Hepatocyte (in vitro differentiated cells): ENCODE measurements around the gene ATP13A3.

Experiments used
- CTCF ChIP-seq: fragments of 200-600 bp; sonication (generic); IDR thresholded peaks from 2 replicates; pipeline ENCODE4 v1.5.1; 2016; ENCODE audit warnings: antibody characterized with exemption, mild to moderate bottlenecking; ENCODE audit not compliant: poor library complexity
- EZH2 ChIP-seq: fragments of 200-600 bp; sonication (generic); IDR thresholded peaks from 2 replicates; pipeline ENCODE4 v1.6.1; 2016; ENCODE audit warnings: antibody characterized with exemption, mild to moderate bottlenecking, borderline replicate concordance

- TF ChIP-seq CTCF (no peak), EZH2 (no peak)
Observed at GRCh38 chr3:194474675-194475074, 12.1 kb downstream of the ATP13A3 start.
